ENCODE results near the gene ATG12. TPM values are rescaled to one million over a fixed set of nuclear protein-coding genes. Genes with fewer than 3 reads are reported as not detected.
"Not testable (repeated sequence)": the region's sequence is repeated elsewhere in the genome, so short reads cannot be mapped to it uniquely, and the experiment has no call there.

Gene ATG12
- total and polyA plus RNA-seq, 5 donors from 2014 or later: 64.0 to 149 (median 119) TPM

DNA sequence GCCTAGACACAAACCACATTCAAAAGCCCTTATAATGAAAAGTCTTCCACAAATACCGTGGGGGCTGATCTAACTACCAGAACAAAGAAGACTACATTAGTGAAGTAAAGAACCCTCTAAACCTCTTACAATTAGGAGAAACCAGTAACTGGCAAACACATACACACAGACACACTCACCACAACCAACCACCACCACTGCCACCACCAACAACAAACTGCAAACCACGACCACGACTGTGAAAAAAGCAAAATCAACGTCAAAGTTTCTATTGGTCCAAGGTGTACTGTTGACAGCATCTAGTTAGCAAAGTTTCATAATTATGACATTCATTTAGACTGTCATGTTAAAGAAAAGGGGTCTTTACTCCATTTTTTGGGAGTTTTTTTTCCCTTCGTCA is 27.6 kb downstream of the ATG12 start:
- Mint-ChIP-seq H3K27me3 (peaks cover 71% of the 10 kb centered on the region), H3K27ac (no peak overlapping the region), H3K4me3 (no peak overlapping the region), H3K4me1 (peaks cover 0 to 21% (median 8%) of the 10 kb centered on the region in 4 donors), H3K9me3 (peaks cover 0 to 3% (median 0%) of the 10 kb centered on the region in 7 donors), H3K36me3 (no peaks in the 10 kb centered on the region)
- no peak for DNase-seq
- no peaks in the 10 kb centered on the region for H3K9me3 ChIP-seq (ENCODE audit: control insufficient read depth in 2 of 2, low read length in 2 of 2)
- H3K4me1 ChIP-seq (ENCODE audit: control insufficient read depth, insufficient read depth, low read length, poor library complexity, severe bottlenecking): peaks cover 14% of the 10 kb centered on the region
- no peaks in the 10 kb centered on the region for H3K36me3 ChIP-seq (ENCODE audit: control insufficient read depth, insufficient read depth, low read length)
- H3K4me3 ChIP-seq (ENCODE audit: low read depth, low read length): no peak overlapping the region
- ATAC-seq (ENCODE audit: low read depth in 2 of 2): no peak
- H3K27me3 ChIP-seq (ENCODE audit: control insufficient read depth, insufficient read depth, low read length): peaks cover 36% of the 10 kb centered on the region
- H3K27ac ChIP-seq (ENCODE audit: insufficient read depth, low read length, poor library complexity, severe bottlenecking): no peak overlapping the region

DNA sequence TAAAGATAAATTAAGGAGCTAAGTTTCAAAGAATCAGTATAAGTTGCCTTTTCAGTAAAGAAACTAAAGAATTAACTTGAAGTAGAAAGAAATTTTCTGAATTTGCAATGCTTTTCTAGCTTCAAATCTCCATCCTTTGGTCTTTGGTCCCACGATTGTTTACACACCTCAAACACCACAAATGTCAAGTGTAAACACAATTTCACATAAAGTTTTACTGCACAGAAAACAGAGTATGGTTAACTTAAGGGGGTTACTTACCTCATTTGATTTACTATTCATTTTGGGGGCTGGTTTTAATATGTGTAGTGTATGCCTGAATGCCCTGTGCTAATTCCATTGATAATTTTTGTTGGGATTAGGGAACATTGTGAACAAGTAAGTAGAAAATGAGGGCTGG is 29.0 kb downstream of the ATG12 start:
- peaks cover 61% of the 10 kb centered on the region for H3K27me3 Mint-ChIP-seq
- no peaks in the 10 kb centered on the region for H3K36me3 Mint-ChIP-seq
- Histone ChIP-seq H3K9me3 (ENCODE audit: control insufficient read depth in 2 of 2, low read length in 2 of 2) (no peaks in the 10 kb centered on the region), H3K4me1 (ENCODE audit: control insufficient read depth, insufficient read depth, low read length, poor library complexity, severe bottlenecking) (peaks cover 14% of the 10 kb centered on the region), H3K4me3 (ENCODE audit: low read depth, low read length) (no peak overlapping the region), H3K36me3 (ENCODE audit: control insufficient read depth, insufficient read depth, low read length) (no peaks in the 10 kb centered on the region), H3K27ac (ENCODE audit: insufficient read depth, low read length, poor library complexity, severe bottlenecking) (no peak overlapping the region), H3K27me3 (ENCODE audit: control insufficient read depth, insufficient read depth, low read length) (peaks cover 27% of the 10 kb centered on the region)
- peaks cover 0 to 1% (median 0%) of the 10 kb centered on the region in 7 donors for H3K9me3 Mint-ChIP-seq
- H3K4me3 Mint-ChIP-seq: no peak overlapping the region
- H3K27ac Mint-ChIP-seq: no peak overlapping the region
- H3K4me1 Mint-ChIP-seq: peaks cover 0 to 21% (median 8%) of the 10 kb centered on the region in 4 donors
- no peak for DNase-seq
- no peak for ATAC-seq (ENCODE audit: low read depth in 2 of 2)

DNA sequence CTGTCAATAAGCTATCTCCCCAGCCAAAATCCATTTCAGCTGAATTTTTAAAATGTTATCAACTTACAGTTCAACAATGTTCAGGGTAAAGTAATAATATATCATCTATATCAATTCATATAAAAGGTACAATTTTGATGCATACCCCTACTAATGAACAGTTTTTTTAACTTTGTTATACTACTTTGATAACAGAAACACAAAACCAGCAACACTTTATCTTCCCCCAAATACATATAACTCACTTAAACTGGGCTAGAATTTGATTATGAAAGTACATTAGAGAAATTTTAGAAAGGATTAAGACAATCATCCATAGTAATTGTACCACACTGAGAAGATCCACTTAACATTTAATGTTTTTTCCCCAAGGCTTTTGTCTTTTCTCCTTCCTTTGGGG is 30.0 kb downstream of the ATG12 start:
- Histone ChIP-seq H3K4me1 (ENCODE audit: control insufficient read depth, insufficient read depth, low read length, poor library complexity, severe bottlenecking) (peaks cover 9% of the 10 kb centered on the region), H3K27me3 (ENCODE audit: control insufficient read depth, insufficient read depth, low read length) (peaks cover 24% of the 10 kb centered on the region), H3K9me3 (ENCODE audit: control insufficient read depth in 2 of 2, low read length in 2 of 2) (no peaks in the 10 kb centered on the region), H3K27ac (ENCODE audit: insufficient read depth, low read length, poor library complexity, severe bottlenecking) (no peak overlapping the region), H3K36me3 (ENCODE audit: control insufficient read depth, insufficient read depth, low read length) (no peaks in the 10 kb centered on the region), H3K4me3 (ENCODE audit: low read depth, low read length) (no peak overlapping the region)
- Mint-ChIP-seq H3K27ac (no peak overlapping the region), H3K4me1 (peaks cover 0 to 16% (median 8%) of the 10 kb centered on the region in 4 donors), H3K4me3 (no peak overlapping the region), H3K36me3 (no peaks in the 10 kb centered on the region), H3K9me3 (peaks cover 0 to 1% (median 0%) of the 10 kb centered on the region in 7 donors), H3K27me3 (peaks cover 58% of the 10 kb centered on the region)
- ATAC-seq (ENCODE audit: low read depth in 2 of 2) (no peak), DNase-seq (no peak)

DNA sequence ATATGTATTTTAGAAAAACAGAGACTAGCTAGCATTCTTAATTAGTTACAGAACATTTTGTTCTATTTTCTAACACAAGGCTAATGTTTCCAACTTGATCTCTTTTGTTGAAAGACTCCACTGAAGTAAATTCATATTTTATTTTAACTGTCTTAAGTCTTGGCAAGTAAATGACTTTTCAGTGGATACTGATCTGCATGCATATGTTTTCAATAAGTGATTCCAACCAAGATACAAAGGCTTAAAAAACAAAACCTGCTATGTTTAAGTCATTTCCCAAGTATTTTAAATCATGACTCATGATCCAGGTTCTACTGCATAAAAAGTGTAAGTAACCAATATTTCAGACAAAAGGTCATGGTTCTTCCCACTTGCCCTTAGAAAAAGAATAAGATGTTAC is 30.6 kb downstream of the ATG12 start:
- H3K4me1 Mint-ChIP-seq: peaks cover 0 to 12% (median 8%) of the 10 kb centered on the region in 4 donors
- no peak overlapping the region for H3K27ac Mint-ChIP-seq
- no peak overlapping the region for H3K4me3 Mint-ChIP-seq
- no peak for ATAC-seq (ENCODE audit: low read depth in 2 of 2)
- H3K9me3 ChIP-seq (ENCODE audit: control insufficient read depth in 2 of 2, low read length in 2 of 2): no peaks in the 10 kb centered on the region
- H3K4me3 ChIP-seq (ENCODE audit: low read depth, low read length): no peak overlapping the region
- H3K36me3 Mint-ChIP-seq: no peaks in the 10 kb centered on the region
- H3K9me3 Mint-ChIP-seq: peaks cover 0 to 1% (median 0%) of the 10 kb centered on the region in 7 donors
- no peaks in the 10 kb centered on the region for H3K36me3 ChIP-seq (ENCODE audit: control insufficient read depth, insufficient read depth, low read length)
- H3K27me3 Mint-ChIP-seq: peaks cover 56% of the 10 kb centered on the region
- DNase-seq: no peak
- H3K4me1 ChIP-seq (ENCODE audit: control insufficient read depth, insufficient read depth, low read length, poor library complexity, severe bottlenecking): peaks cover 2% of the 10 kb centered on the region
- H3K27me3 ChIP-seq (ENCODE audit: control insufficient read depth, insufficient read depth, low read length): peaks cover 24% of the 10 kb centered on the region
- H3K27ac ChIP-seq (ENCODE audit: insufficient read depth, low read length, poor library complexity, severe bottlenecking): no peak overlapping the region

DNA sequence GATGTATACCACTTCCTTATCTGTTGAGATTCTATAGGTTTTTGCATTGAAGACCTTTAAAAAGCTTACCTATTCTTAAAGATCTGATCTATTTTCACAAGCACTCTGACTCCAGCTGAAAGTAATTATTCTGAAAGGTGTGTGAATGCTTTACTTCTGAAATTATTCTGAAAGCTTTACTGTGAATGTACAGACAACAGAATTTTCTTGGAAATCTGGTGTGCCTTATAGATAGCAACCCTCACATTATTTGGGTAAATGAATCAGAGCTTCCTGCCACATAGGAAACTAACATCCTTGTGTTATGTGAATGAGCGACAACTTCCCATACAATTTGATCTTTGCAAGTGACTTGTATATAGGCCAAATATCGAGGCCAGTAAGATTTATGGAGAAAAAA is 31.4 kb downstream of the ATG12 start:
- Mint-ChIP-seq H3K4me3 (no peak overlapping the region), H3K4me1 (peaks cover 0 to 6% (median 2%) of the 10 kb centered on the region in 4 donors), H3K9me3 (peaks cover 0 to 1% (median 0%) of the 10 kb centered on the region in 7 donors), H3K27ac (no peak overlapping the region), H3K36me3 (no peaks in the 10 kb centered on the region), H3K27me3 (peaks cover 55% of the 10 kb centered on the region)
- ATAC-seq (ENCODE audit: low read depth in 2 of 2) (no peak), DNase-seq (peak in 1 of 3 donors; percentile 33)
- peaks cover 22% of the 10 kb centered on the region for H3K27me3 ChIP-seq (ENCODE audit: control insufficient read depth, insufficient read depth, low read length)
- no peak overlapping the region for H3K4me3 ChIP-seq (ENCODE audit: low read depth, low read length)
- no peak overlapping the region for H3K27ac ChIP-seq (ENCODE audit: insufficient read depth, low read length, poor library complexity, severe bottlenecking)
- no peaks in the 10 kb centered on the region for H3K4me1 ChIP-seq (ENCODE audit: control insufficient read depth, insufficient read depth, low read length, poor library complexity, severe bottlenecking)
- no peaks in the 10 kb centered on the region for H3K9me3 ChIP-seq (ENCODE audit: control insufficient read depth in 2 of 2, low read length in 2 of 2)
- no peaks in the 10 kb centered on the region for H3K36me3 ChIP-seq (ENCODE audit: control insufficient read depth, insufficient read depth, low read length)

DNA sequence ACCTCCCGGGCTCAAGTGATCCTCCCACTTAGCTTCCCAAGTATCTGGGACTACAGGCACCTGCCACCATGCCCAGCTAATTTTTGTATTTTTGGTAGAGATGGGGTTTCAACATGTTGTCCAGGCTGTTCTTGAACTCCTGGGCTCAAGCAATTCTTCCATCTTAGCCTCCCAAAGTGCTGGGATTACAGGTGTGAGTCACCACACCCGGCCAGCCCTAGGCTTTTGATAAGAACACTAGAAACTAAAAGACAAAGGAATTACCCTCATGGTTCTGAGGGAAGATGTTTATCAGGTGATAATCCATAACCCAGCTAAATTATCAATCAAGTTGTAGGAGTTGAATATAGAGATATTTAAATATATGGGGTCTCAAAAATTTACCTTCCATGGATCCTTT is 33.3 kb downstream of the ATG12 start:
- H3K27ac ChIP-seq (ENCODE audit: insufficient read depth, low read length, poor library complexity, severe bottlenecking); H3K36me3 Mint-ChIP-seq; H3K4me1 ChIP-seq (ENCODE audit: control insufficient read depth, insufficient read depth, low read length, poor library complexity, severe bottlenecking); H3K9me3 Mint-ChIP-seq; H3K9me3 ChIP-seq (ENCODE audit: control insufficient read depth in 2 of 2, low read length in 2 of 2); H3K4me3 ChIP-seq (ENCODE audit: low read depth, low read length); H3K4me3 Mint-ChIP-seq; H3K27ac Mint-ChIP-seq; H3K36me3 ChIP-seq (ENCODE audit: control insufficient read depth, insufficient read depth, low read length); H3K4me1 Mint-ChIP-seq; H3K27me3 ChIP-seq (ENCODE audit: control insufficient read depth, insufficient read depth, low read length); DNase-seq; ATAC-seq (ENCODE audit: low read depth in 2 of 2): not testable (repeated sequence)
- peaks cover 41% of the 10 kb centered on the region for H3K27me3 Mint-ChIP-seq

DNA sequence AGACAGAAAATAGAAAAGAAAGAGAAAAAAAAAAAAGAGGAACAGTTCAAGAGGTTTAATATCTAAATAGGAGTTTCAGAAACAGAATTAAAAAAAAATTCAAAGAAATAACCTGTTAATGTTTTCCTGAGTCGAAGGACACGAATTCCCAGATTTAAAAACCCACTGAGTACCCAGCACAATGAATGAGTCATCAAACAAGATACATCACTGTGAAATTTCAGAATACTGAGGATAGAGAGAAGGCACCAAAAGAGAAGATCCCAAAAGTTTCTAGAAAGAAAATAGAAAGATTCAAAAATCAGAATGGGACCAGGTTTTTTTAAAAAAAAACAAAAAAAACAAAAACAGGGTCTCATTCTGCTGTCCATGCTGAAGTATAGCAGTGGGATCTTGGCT is 33.7 kb downstream of the ATG12 start:
- H3K4me1 ChIP-seq (ENCODE audit: control insufficient read depth, insufficient read depth, low read length, poor library complexity, severe bottlenecking): no peaks in the 10 kb centered on the region
- no peaks in the 10 kb centered on the region for H3K9me3 ChIP-seq (ENCODE audit: control insufficient read depth in 2 of 2, low read length in 2 of 2)
- H3K4me3 Mint-ChIP-seq: no peak overlapping the region
- no peaks in the 10 kb centered on the region for H3K4me1 Mint-ChIP-seq
- no peak for ATAC-seq (ENCODE audit: low read depth in 2 of 2)
- DNase-seq: no peak
- H3K27ac ChIP-seq (ENCODE audit: insufficient read depth, low read length, poor library complexity, severe bottlenecking): no peak overlapping the region
- no peak overlapping the region for H3K4me3 ChIP-seq (ENCODE audit: low read depth, low read length)
- H3K27me3 ChIP-seq (ENCODE audit: control insufficient read depth, insufficient read depth, low read length): peaks cover 6% of the 10 kb centered on the region
- H3K36me3 Mint-ChIP-seq: no peaks in the 10 kb centered on the region
- no peaks in the 10 kb centered on the region for H3K36me3 ChIP-seq (ENCODE audit: control insufficient read depth, insufficient read depth, low read length)
- H3K27ac Mint-ChIP-seq: peak overlapping the region in 1 of 3 donors; percentile 50
- peaks cover 45% of the 10 kb centered on the region for H3K27me3 Mint-ChIP-seq
- no peaks in the 10 kb centered on the region for H3K9me3 Mint-ChIP-seq

DNA sequence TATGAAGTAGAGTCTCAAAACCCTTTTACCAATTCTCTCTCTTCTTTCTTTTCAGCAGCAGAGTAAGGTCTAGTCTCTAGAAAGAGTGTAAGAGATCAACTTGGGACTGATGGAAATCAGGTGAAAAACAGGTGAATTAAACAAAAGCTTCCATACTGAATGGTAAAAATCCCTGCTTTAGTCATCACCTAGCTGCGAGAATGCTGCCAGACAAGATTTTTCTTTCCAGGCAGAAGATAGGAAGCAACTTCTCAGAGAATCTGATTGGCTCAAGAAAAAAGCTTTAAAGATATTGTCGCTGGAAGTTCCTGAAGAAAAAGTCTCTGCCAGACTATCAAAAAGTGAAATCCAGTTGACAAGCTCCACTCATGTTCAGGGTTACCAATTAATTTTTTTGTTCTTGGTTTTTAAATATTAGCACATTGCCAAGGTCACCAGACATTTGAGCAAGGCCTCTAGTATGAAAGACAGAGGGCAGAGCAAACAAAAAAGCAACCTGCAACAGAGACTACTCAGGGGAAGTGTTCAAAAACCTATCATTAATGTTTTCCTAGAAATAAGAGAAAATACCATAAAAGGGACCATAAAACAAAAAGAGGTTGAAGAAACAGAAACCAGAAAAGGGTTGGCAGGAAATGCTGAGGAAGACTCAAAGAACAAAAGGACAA is 34.2 kb downstream of the ATG12 start:
- H3K27ac Mint-ChIP-seq: peak overlapping the region in 1 of 3 donors; percentile 50
- H3K4me1 Mint-ChIP-seq: no peaks in the 10 kb centered on the region
- no peaks in the 10 kb centered on the region for H3K36me3 Mint-ChIP-seq
- Histone ChIP-seq H3K36me3 (ENCODE audit: control insufficient read depth, insufficient read depth, low read length) (no peaks in the 10 kb centered on the region), H3K4me1 (ENCODE audit: control insufficient read depth, insufficient read depth, low read length, poor library complexity, severe bottlenecking) (no peaks in the 10 kb centered on the region), H3K27me3 (ENCODE audit: control insufficient read depth, insufficient read depth, low read length) (peaks cover 6% of the 10 kb centered on the region), H3K4me3 (ENCODE audit: low read depth, low read length) (no peak overlapping the region), H3K9me3 (ENCODE audit: control insufficient read depth in 2 of 2, low read length in 2 of 2) (no peaks in the 10 kb centered on the region), H3K27ac (ENCODE audit: insufficient read depth, low read length, poor library complexity, severe bottlenecking) (no peak overlapping the region)
- H3K9me3 Mint-ChIP-seq: no peaks in the 10 kb centered on the region
- peaks cover 48% of the 10 kb centered on the region for H3K27me3 Mint-ChIP-seq
- ATAC-seq (ENCODE audit: low read depth in 2 of 2): no peak
- DNase-seq: peak in 1 of 3 donors; percentile 29
- no peak overlapping the region for H3K4me3 Mint-ChIP-seq
